Measurements from ENCODE around the gene HFM1.
"Not testable (repeated sequence)": the region's sequence is repeated elsewhere in the genome, so short reads cannot be mapped to it uniquely, and the experiment has no call there.

The HFM1 gene, protein sequence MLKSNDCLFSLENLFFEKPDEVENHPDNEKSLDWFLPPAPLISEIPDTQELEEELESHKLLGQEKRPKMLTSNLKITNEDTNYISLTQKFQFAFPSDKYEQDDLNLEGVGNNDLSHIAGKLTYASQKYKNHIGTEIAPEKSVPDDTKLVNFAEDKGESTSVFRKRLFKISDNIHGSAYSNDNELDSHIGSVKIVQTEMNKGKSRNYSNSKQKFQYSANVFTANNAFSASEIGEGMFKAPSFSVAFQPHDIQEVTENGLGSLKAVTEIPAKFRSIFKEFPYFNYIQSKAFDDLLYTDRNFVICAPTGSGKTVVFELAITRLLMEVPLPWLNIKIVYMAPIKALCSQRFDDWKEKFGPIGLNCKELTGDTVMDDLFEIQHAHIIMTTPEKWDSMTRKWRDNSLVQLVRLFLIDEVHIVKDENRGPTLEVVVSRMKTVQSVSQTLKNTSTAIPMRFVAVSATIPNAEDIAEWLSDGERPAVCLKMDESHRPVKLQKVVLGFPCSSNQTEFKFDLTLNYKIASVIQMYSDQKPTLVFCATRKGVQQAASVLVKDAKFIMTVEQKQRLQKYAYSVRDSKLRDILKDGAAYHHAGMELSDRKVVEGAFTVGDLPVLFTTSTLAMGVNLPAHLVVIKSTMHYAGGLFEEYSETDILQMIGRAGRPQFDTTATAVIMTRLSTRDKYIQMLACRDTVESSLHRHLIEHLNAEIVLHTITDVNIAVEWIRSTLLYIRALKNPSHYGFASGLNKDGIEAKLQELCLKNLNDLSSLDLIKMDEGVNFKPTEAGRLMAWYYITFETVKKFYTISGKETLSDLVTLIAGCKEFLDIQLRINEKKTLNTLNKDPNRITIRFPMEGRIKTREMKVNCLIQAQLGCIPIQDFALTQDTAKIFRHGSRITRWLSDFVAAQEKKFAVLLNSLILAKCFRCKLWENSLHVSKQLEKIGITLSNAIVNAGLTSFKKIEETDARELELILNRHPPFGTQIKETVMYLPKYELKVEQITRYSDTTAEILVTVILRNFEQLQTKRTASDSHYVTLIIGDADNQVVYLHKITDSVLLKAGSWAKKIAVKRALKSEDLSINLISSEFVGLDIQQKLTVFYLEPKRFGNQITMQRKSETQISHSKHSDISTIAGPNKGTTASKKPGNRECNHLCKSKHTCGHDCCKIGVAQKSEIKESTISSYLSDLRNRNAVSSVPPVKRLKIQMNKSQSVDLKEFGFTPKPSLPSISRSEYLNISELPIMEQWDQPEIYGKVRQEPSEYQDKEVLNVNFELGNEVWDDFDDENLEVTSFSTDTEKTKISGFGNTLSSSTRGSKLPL (N-terminal part only)

GRCh38 chr1:91404151-91405012, at the start of gene HFM1:
TSS of gene HFM1 (minus strand) at chr1:91404837. CDS start at chr1:91401082, 3,755 bp downstream.
- peak; percentile 67 for DNase-seq

DNA sequence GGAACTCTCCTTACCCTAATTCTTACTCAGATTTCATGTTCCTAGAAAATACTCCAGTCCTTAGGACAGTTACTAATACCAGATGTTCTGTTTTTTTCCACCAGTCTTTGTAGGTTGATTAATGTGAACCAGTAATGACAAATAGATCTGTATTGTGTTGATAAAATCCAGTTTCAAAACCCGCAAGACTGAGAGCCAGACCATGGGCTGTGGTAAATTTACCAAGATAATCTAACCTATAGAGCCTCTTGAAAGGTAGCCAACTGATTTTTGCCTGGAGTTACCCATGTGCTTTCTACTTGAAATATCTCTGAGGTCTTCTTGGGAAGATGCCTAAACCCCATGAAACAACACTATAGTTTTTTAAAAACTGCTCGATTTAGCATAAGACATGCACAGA, 49.5 kb upstream of the HFM1 start:
- no peak for DNase-seq

- DNase-seq: no peak
Measured at GRCh38 chr1:91450260-91450659, 45.6 kb upstream of the HFM1 start.

- DNase-seq: not testable (repeated sequence)
Measured at GRCh38 chr1:91447782-91448181, 43.1 kb upstream of the HFM1 start.

GRCh38 chr1:91441980-91442379, 37.3 kb upstream of the HFM1 start:
- not testable (repeated sequence) for DNase-seq

DNA sequence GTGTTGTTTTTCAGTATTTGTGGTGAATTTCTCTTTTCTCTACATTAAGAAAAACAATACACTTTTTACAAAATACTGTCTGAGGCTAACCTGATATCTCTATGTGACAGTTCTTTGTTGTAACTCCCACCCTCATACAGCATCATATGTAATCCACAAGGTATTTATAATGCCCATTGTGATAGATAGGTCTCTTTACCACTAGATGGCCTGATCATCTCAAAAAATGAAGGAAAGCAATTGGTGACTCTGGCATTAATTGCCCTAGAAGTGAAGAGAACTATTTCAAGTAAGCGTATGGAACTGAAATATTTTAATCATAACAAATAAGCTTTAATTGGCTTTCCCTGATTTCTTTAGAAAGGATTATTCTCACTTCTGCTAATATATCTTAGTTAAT, 36.2 kb upstream of the HFM1 start:
- DNase-seq: no peak

- DNase-seq: no peak
Measured at GRCh38 chr1:91439016-91439415, 34.4 kb upstream of the HFM1 start.

DNA sequence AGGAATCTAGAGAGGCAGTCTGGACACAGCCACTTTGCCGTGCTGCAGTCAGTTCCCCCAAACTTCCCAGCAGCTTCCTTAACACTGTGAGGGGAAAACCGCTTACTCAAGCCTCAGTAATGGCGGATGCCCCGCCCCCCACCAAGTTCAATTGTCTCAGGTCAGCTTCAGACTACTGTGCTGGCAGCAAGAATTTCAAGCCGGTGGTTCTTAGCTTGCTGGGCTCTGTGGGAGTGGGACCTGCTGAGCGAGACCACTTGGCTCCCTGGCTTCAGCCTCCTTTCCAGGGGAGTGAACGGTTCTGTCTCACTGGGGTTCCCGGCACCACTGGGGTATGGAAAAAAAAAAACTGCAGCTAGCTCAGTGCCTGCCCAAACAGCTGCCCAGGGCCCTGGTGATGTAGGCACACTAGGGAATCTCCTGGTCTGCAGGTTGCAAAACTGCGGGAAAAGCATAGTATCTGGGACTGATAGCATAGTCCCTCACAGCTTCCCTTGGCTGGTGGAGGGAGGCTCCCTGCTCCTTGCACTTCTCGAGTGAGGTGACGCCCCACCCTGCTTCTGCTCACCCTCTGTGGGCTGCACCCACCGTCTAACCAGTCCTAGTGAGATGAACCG, 23.7 kb upstream of the HFM1 start:
- no peak for DNase-seq

GRCh38 chr1:91427741-91428140, 23.1 kb upstream of the HFM1 start:
- DNase-seq: no peak

DNA sequence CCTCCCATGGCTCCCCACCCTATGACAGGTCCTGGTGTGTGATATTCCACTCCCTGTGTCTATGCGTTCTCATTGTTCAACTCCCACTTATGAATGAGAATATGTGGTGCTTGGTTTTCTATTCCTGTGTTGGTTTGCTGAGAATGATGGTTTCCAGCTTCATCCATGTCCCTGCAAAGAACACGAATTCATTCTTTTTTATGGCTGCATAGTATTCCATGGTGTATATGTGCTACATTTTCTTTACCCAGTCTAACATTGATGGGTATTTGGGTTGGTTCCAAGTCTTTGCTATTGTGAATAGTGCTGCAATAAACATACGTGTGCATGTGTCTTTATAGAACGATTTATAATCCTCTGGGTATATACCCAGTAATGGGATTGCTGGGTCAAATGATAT, 17.9 kb upstream of the HFM1 start:
- not testable (repeated sequence) for DNase-seq

DNA sequence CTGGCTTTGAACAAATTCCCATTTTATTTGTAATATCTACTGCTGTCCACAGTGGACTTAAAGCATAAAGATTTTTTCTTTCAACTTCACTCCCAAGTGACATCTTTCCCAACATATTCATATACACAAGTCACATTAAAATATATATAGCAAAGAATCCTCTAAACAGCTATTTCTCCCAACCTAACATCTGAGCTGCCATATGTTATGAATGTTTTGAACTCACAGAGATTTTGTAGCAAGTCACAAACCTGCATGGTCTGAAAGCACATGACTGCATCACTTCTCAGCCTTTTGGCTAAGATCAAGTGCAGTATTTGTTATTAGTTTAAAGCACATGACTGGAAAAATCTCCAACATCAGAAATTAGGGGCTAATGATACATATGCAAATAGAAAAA, 7.7 kb upstream of the HFM1 start:
- no peak for DNase-seq

- DNase-seq: no peak
Measured at GRCh38 chr1:91406773-91407389, 2.2 kb upstream of the HFM1 start.

- DNase-seq: no peak
Measured at GRCh38 chr1:91402023-91402422, 2.6 kb downstream of the HFM1 start.

GRCh38 chr1:91400133-91400725, 4.4 kb downstream of the HFM1 start:
- DNase-seq: no peak

DNA sequence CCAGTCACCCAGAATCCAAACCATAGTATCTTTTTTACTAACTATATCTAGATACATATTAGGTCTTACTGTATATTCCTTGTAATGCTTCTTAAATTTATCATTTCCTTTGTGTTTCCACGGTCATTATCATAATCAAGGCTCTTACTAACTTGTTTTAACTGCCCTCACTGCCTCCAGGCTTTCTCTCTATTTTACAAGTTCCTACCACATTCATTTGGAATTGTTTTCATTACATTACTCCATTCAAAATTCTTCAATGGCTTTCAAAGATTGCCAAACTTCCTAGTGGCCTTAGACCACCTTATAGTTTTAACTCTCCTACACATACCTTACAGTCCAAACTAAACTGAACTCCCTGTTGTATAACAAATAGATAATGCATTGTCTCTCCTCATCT, 6.3 kb downstream of the HFM1 start:
- DNase-seq: no peak

- no peak for DNase-seq
Measured at GRCh38 chr1:91397605-91398004, 7.0 kb downstream of the HFM1 start.

DNA sequence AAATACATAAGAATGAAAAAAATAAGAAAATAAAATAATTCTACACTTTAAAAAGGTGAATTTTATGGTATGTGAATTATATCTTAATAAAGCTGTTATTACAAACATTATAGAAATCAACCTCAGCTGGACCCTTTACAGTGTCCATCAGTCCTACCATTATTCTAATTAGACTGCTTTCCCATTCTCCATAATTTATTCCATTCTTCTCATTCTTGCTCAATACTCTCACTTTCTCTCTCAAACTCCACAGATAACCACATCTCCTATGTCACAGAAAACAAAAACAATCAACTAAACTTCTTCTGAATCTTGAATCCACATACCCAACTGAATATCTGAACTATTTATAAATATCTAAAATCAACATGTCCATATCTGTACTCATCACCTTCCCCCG, 11.6 kb downstream of the HFM1 start:
- DNase-seq: no peak

DNA sequence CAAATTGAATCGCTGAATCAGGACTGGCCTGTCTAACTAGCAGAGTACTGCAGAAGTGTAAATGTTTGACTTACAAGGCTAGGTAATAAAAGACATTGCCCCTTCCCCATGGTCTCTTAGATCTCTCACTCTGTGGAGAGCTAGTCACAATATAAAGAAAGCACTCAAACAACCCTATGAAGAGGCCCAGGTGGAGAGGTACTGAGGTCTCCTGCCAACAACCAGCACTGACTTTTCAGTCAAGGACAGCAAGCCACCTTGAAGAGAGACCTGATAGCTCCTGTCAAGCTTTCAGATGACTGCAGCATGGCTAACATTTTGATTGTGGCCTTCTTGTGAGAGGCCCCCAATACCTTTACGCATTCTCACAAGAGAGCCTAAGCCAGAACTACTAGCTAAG, 18.5 kb downstream of the HFM1 start:
- no peak for DNase-seq

GRCh38 chr1:91383456-91383855, 21.2 kb downstream of the HFM1 start:
- DNase-seq: no peak

DNA sequence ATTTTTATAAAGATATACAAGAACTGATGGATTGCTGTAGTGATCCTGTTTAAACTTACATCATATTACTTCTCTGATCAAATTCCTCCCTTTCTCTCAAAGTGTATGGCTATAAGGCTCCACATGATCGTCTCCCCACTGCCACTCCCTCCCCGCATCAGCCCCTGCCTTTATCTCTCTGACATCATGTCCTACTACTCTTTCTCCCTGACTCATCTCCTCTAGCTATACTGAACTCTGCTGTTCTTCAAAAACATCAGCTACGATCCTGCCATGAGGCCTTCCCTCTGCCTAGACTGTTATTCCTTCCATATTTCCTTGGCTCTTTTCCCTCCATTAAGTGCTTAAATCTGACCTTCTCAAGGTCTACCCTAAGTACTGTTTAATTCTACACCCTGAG, 22.8 kb downstream of the HFM1 start:
- no peak for DNase-seq

- DNase-seq: no peak
Measured at GRCh38 chr1:91374086-91374485, 30.6 kb downstream of the HFM1 start.
